Choroid plexus epithelial cell (primary cell): ENCODE data around the gene PTGFRN.

ENCODE experiments used
- DNase-seq: peaks from one replicate; pipeline ENCODE4 v3.0.0-alpha.2; 2010; ENCODE audit warnings: low read depth
- H3K4me3 ChIP-seq: 2 replicates; pipeline ENCODE4 v1.5.1; 2011; ENCODE audit warnings: low read depth, mild to moderate bottlenecking, control low read depth, low read length, moderate library complexity
- TF ChIP-seq, protein P1 (sequence below): conservative IDR thresholded peaks from 2 replicates; pipeline ENCODE4 v1.5.1; 2011; ENCODE audit warnings: low read depth, mild to moderate bottlenecking, control low read depth, inconsistent platforms, low read length, moderate library complexity

PTGFRN gene

DNA sequence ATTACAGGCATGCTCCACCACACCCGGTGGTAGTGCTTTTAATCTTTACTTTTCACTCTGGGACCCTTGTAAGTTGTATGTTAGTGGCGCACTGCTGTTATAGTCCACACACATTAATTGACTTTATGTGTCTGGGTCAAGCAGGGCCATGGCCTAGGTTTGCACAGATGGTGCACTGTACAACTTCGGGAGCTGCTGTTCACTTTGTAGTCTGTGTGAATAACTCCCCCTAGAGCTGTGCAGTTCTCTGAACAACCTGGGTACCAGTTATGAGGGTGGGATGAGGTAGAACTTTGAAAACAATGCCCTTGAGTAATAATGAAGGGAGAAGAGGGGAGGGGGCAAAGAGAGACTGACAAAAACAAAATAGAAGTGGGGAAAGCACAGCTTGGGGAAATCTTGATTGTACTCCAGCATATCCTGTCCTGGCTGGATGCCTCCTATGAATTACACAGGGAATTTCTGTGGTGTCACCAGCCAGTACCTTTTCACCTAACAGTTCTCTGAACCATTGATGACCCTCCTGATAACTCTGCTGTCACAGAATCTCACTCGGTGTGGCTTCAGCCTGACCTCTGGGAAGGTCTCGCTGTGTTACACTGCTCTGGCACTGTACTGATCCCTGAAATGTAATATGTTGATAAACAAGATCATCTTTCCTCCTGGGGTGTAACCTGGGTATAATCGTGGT is 2.2 kb downstream of the PTGFRN start:
- TF ChIP-seq, protein P1, sequence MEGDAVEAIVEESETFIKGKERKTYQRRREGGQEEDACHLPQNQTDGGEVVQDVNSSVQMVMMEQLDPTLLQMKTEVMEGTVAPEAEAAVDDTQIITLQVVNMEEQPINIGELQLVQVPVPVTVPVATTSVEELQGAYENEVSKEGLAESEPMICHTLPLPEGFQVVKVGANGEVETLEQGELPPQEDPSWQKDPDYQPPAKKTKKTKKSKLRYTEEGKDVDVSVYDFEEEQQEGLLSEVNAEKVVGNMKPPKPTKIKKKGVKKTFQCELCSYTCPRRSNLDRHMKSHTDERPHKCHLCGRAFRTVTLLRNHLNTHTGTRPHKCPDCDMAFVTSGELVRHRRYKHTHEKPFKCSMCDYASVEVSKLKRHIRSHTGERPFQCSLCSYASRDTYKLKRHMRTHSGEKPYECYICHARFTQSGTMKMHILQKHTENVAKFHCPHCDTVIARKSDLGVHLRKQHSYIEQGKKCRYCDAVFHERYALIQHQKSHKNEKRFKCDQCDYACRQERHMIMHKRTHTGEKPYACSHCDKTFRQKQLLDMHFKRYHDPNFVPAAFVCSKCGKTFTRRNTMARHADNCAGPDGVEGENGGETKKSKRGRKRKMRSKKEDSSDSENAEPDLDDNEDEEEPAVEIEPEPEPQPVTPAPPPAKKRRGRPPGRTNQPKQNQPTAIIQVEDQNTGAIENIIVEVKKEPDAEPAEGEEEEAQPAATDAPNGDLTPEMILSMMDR = no peak
- H3K4me3 ChIP-seq = no peak overlapping the region

DNA sequence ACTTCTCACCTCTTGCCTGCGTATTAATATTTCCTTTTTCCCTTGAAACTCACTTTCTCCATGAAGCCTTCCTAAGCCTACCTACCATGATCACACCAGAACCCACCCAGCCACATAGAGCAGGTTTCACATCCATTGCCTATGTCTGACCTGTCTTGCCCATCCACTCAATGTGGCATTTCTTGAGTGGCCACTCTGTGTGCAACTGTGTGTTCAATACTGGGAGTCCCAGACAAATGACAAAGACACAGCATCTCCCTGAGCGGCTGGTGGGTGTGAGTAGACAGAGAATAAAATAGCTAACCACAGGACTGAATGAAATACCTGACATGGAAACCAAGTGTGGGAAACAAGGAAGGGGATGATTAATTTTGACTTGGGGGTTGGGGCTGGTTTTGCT is 3.1 kb downstream of the PTGFRN start:
- TF ChIP-seq, protein P1 = no peak
- H3K4me3 ChIP-seq = no peak overlapping the region
- no peak for DNase-seq

More for the DNA sequence above, 2.2 kb downstream of the PTGFRN start:
- no peak for DNase-seq

DNA sequence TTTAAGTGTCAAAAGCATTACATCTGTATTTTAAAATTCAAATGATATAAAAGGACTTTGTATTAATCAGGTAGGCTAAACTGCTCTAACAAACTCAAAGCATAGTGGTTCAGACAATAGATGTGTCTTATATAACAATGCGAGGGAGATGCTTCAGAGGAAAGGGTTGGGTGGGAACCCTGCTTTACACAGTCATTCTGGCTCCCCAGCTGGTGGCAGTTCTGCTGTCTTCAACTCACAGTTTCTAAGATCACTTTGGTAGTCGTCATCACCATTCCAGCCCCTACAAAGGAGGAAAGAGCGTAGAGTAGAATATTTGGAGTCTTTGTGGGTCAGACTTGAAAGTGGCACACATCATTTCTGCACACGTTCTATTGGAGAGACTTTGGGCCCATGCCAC is 4.2 kb downstream of the PTGFRN start:
- no peak overlapping the region for H3K4me3 ChIP-seq
- DNase-seq = no peak
- TF ChIP-seq, protein P1 = no peak

DNA sequence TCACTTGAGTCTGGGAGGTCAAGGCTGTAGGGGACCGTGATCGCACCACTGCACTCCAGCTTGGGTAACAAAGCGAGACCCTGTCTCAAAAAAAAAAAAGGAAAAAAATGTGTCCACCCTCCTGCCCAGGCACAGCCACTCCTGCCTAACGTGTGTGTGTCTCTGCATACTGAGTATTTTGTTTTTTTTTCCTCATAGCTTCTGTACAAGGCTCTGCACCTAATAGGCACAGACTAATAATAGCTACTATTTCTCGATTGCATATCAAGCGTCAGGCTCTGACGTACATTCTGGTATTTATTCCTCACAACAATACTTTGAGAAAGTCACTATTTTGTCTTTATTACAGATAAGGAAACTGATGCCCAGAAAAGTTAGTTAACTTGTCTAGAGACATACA is 5.0 kb downstream of the PTGFRN start:
- H3K4me3 ChIP-seq = no peak overlapping the region
- no peak for DNase-seq
- TF ChIP-seq, protein P1 = no peak

DNA sequence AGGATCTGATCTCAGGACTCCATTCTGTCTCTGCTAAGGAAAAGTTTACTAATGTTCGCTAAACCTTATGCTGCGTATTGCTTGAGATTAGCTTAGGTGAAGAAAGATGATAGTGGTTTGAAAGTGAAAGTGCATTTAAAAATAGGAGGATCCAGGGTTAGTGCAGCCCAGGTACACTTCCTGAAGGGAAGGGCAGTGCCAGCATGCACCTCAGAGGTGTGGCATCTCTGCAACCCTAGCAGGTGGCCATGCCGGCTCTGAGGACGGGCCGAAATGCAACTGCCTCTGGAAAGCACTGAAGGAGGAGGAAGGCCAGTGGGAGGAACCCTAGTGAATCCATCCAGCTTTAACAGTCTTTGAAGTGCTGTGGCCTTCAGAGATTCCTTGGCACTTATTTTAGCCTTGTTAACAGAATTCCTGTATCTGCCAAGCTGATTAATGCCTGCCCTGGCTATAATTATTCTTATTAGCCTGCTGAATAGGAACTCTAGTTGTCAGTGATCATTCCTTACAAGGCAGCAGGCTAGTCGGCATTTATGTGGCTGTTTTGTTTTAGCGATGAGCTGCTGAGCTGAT is 5.5 kb downstream of the PTGFRN start:
- DNase-seq = no peak
- TF ChIP-seq, protein P1 = no peak
- H3K4me3 ChIP-seq = no peak overlapping the region

DNA sequence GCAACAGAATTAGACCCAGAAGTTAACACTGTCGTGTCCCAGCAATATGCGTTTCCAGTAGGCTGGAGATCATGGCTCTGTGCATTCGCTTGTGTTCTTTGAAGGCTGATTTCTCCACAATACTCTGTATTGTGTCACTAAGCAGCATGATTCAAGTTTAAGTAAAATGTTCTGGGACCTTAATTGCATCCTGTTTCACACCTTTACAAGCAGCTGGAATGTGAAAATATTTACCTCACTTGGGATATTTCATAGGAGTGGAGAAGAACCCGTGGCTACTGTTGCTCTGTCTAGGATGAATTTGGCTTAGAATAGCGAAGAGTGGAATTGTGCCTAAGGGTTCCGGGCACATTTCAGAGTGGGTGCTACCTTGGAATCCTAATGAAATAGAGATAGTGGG is 6.3 kb downstream of the PTGFRN start:
- no peak for DNase-seq
- H3K4me3 ChIP-seq = no peak overlapping the region
- TF ChIP-seq, protein P1 = no peak
